NCI-H748 (cell line): ENCODE results near the gene CD81.
A peak's percentile ranks its signal among the peaks of the same experiment; 100 is the strongest.

Experiments used
- DNase-seq: peaks from one replicate; lab custom pipeline; 2025; ENCODE audit not compliant: unreplicated experiment; lab: John Stamatoyannopoulos, UW

The CD81 gene

GRCh38 chr11:2374456-2375201, 2.5 kb upstream of the CD81 start:
- no peak for DNase-seq

- DNase-seq = no peak
Measured at GRCh38 chr11:2375341-2375853, 1.7 kb upstream of the CD81 start.

- DNase-seq = no peak
Measured at GRCh38 chr11:2375964-2376551, 1.1 kb upstream of the CD81 start.

- peak; percentile 62 for DNase-seq
Measured at GRCh38 chr11:2377511-2378443, 667 bp downstream of the CD81 start.

GRCh38 chr11:2378527-2379210, 1.6 kb downstream of the CD81 start:
- DNase-seq = no peak

GRCh38 chr11:2379466-2380174, 2.5 kb downstream of the CD81 start:
- DNase-seq = no peak

GRCh38 chr11:2380396-2380795, 3.3 kb downstream of the CD81 start:
- no peak for DNase-seq

GRCh38 chr11:2380807-2381350, 3.8 kb downstream of the CD81 start:
- DNase-seq = no peak

GRCh38 chr11:2381494-2382128, 4.5 kb downstream of the CD81 start:
- no peak for DNase-seq

- DNase-seq = no peak
Measured at GRCh38 chr11:2382129-2382517, 5.0 kb downstream of the CD81 start.

GRCh38 chr11:2382936-2383851, 6.1 kb downstream of the CD81 start:
- no peak for DNase-seq

- no peak for DNase-seq
Measured at GRCh38 chr11:2383852-2384804, 7.0 kb downstream of the CD81 start.

- DNase-seq = no peak
Measured at GRCh38 chr11:2385156-2386151, 8.3 kb downstream of the CD81 start.

GRCh38 chr11:2386591-2386990, 9.5 kb downstream of the CD81 start:
- DNase-seq = no peak

- DNase-seq = peak; percentile 13
Measured at GRCh38 chr11:2387266-2387987, 10.3 kb downstream of the CD81 start.
